SJSA1 (cell line): ENCODE results near the gene DMXL1. TPM values are rescaled to one million over a fixed set of nuclear protein-coding genes. Genes with fewer than 3 reads are reported as not detected.

ENCODE experiments used
- DNase-seq, 2 experiments: peaks; one replicate each; pipeline ENCODE4 v3.0.0-alpha.2; 2015 to 2020; ENCODE audit warnings: low spot score in 2 of 2, low read depth in 1 of 2
- H3K27ac ChIP-seq: fragments of 250-450 bp; sonication (Bioruptor Pico); 2 replicates; pipeline ENCODE4 v1.5.1; 2020; ENCODE audit warnings: mild to moderate bottlenecking, moderate library complexity
- H3K27me3 ChIP-seq: fragments of 250-450 bp; sonication (Bioruptor Pico); replicated peaks from 2 replicates; pipeline ENCODE4 v1.5.1; 2020; ENCODE audit warnings: mild to moderate bottlenecking, moderate library complexity
- H3K36me3 ChIP-seq: fragments of 250-450 bp; sonication (Bioruptor Pico); 2 replicates; pipeline ENCODE4 v1.5.1; 2020; ENCODE audit warnings: mild to moderate bottlenecking
- H3K4me1 ChIP-seq: fragments of 250-450 bp; sonication (Bioruptor Pico); replicated peaks from 2 replicates; pipeline ENCODE4 v1.6.1; 2021; ENCODE audit warnings: mild to moderate bottlenecking
- H3K4me3 ChIP-seq: fragments of 250-450 bp; sonication (Bioruptor Pico); 2 replicates; pipeline ENCODE4 v1.5.1; 2020; ENCODE audit warnings: mild to moderate bottlenecking
- H3K9me3 ChIP-seq: fragments of 250-450 bp; sonication (Bioruptor Pico); replicated peaks from 2 replicates; pipeline ENCODE4 v1.5.1; 2020; ENCODE audit warnings: mild to moderate bottlenecking
- total RNA-seq: library from RNA; depleted of rRNA; stranded (reverse); fragments of >200 nt; shearing (Covaris generic); gene quantifications from 2 replicates; pipeline ENCODE4 v1.2.3, GENCODE V29; 2014

Gene DMXL1
- total RNA-seq, 1 experiment from 2014 or later = 25.8 TPM

DNA sequence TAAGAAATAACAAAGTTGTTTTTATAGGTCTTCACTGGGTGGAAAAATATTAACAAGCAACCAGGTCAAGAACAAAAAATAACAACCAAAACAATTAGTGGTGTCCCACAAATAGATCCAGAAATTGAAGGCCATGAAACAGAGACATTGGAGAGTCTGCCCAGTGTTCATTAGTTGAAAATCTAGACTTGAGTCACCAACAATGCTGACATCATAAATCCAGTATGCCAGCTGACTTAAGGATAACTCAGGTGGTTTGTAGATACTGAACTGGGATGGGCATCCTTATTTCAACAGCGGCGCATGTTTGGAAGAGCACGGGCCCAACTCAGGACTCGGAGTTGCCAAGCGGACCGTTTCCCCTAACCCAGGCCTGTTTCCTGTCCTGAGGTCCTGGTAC is 204.3 kb downstream of the DMXL1 start:
- Histone ChIP-seq H3K9me3 (no peaks in the 10 kb centered on the region), H3K27me3 (no peaks in the 10 kb centered on the region), H3K4me1 (peaks cover 9% of the 10 kb centered on the region), H3K27ac (no peak overlapping the region), H3K36me3 (no peaks in the 10 kb centered on the region), H3K4me3 (no peak overlapping the region)
- no peak for DNase-seq

DNA sequence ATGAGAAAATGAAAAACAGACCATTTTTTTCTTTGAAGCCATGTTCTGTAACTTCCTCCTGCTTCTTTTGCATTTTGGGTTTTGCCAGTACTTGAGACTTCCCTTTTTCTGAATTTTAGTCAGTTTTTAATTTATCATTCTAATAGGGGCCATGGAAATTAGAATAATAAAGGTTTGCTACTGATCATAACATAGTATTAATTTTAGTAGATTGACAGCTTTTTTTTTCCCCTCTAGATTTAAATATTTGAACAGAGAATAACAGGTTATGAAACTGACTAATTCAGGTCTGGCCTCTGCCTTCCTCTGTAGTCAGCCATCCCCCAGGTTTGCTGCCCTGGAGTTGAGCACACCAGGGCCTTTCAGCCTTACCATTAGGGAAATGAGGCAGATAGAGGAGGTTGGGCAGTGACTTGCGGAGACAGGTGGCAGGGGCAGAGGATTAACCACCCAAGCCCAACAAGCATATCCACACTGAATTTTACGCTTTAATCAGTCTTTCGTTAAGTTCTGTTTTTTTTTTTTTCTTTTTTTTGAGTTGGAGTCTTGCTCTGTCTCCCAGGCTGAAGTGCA is 204.8 kb downstream of the DMXL1 start:
- Histone ChIP-seq H3K4me3 (no peak overlapping the region), H3K27ac (no peak overlapping the region), H3K36me3 (no peaks in the 10 kb centered on the region), H3K4me1 (peaks cover 9% of the 10 kb centered on the region), H3K27me3 (no peaks in the 10 kb centered on the region), H3K9me3 (no peaks in the 10 kb centered on the region)
- no peak for DNase-seq

DNA sequence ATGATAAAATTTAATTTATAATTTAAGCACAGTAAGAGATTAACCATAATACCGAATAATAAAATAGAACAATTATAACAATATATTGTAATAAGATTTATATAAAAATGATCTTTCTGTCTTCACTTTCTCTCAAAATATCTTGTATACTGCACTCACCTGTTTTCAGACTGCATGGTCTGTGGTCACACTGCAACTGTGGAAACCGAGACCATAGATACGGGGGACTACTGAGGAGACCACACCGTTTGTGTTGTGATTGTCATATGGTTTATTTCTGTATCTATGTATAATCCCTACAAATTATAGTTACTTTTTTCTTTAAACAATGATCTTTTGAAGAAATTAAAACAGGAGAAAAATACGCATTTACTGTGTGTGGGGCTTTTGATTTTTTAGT is 206.1 kb downstream of the DMXL1 start:
- H3K4me1 ChIP-seq = peaks cover 9% of the 10 kb centered on the region
- no peak overlapping the region for H3K4me3 ChIP-seq
- H3K27ac ChIP-seq = no peak overlapping the region

DNA sequence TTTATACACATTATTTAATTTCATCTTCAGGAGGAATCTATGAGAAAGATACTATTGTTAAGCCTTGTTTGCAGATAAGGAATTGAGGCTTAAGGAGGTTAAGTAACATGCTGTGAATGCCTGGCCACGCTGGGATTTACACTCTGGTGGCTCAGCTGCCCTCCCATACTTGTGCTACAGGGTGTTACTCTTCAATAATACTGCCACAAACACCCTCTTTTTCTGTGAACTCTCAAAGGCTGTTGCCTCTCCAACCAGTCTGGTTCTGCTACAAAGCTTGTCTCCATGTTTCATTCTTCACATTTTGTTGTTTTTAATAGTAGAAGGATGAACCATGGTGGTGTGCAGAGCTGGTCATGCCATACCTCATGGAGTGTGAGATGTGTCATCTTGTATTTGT is 208.2 kb downstream of the DMXL1 start:
- peaks cover 7% of the 10 kb centered on the region; the same call in 1 of the 2 replicates for H3K4me1 ChIP-seq
- no peaks in the 10 kb centered on the region for H3K27me3 ChIP-seq
- no peaks in the 10 kb centered on the region for H3K36me3 ChIP-seq
- H3K4me3 ChIP-seq = no peak overlapping the region
- no peak for DNase-seq
- H3K27ac ChIP-seq = no peak overlapping the region
- H3K9me3 ChIP-seq = no peaks in the 10 kb centered on the region

More for the DNA sequence above, 206.1 kb downstream of the DMXL1 start:
- DNase-seq = no peak
- no peaks in the 10 kb centered on the region for H3K36me3 ChIP-seq
- H3K27me3 ChIP-seq = no peaks in the 10 kb centered on the region
- H3K9me3 ChIP-seq = no peaks in the 10 kb centered on the region

DNA sequence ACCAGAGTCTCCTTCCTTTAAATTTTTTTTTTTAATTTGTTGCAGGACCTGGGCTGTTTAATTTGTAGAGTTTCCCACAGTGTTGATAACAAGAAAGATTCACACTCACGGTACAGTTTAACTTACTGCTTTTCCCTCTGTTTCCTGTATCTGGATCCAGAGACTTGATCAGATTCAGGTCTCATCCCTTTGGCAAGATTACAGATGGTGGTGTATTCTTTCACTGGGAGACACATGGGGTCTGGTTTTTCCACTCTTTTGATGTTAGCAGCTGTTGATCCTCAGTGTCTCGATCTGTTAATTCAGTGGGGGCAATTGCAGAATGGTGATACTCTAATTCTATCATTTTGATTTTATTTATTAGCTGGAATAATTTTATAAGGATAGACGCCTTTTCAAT is 209.5 kb downstream of the DMXL1 start:
- no peaks in the 10 kb centered on the region for H3K36me3 ChIP-seq
- no peaks in the 10 kb centered on the region for H3K4me1 ChIP-seq
- no peak overlapping the region for H3K27ac ChIP-seq
- H3K9me3 ChIP-seq = no peaks in the 10 kb centered on the region
- DNase-seq = no peak
- no peak overlapping the region for H3K4me3 ChIP-seq
- H3K27me3 ChIP-seq = no peaks in the 10 kb centered on the region

DNA sequence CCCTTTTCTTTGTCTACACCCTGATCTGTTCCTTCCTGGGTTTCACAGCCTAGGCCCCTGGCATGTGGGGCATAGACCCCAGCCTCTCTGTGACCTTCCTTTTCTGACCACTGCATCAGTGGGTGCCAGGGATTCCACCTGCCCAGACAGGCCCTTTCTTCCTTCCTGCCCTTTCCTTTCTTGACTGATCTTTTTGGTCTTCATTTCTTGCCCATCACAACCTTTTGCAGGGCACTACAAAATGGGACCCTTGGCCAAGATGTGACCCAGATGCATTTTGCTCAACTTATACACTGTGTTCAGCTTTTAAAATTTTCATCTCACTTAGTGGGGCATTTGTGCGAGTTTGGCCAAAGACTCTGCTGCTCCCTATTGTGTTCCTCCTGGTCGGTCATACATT is 211.7 kb downstream of the DMXL1 start:
- DNase-seq = no peak
- Histone ChIP-seq H3K9me3 (no peaks in the 10 kb centered on the region), H3K36me3 (no peaks in the 10 kb centered on the region), H3K4me3 (no peak overlapping the region), H3K27ac (no peak overlapping the region), H3K27me3 (no peaks in the 10 kb centered on the region), H3K4me1 (peaks cover 4% of the 10 kb centered on the region)

DNA sequence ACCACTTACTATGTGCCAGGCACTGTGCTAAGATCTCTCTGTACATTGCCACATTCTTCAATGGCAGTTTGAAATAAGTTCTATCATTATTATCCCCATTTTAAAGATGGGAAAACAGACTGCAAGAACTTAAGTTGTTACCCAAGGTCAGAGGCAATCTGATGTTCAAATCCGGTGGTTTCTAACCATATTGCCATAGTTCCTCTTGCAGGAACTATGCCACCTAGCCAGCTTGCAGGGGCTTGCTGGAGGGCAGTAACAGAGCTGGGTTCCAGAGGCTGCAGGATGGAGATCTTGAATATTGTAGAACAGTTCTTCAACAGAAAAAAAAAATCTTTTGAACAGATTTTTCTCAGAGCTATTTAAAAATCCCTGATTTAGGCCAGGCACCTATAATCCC is 213.1 kb downstream of the DMXL1 start:
- Histone ChIP-seq H3K36me3 (no peaks in the 10 kb centered on the region), H3K4me1 (peaks cover 18% of the 10 kb centered on the region), H3K9me3 (no peaks in the 10 kb centered on the region), H3K4me3 (no peak overlapping the region), H3K27ac (no peak overlapping the region), H3K27me3 (no peaks in the 10 kb centered on the region)
- DNase-seq = no peak

DNA sequence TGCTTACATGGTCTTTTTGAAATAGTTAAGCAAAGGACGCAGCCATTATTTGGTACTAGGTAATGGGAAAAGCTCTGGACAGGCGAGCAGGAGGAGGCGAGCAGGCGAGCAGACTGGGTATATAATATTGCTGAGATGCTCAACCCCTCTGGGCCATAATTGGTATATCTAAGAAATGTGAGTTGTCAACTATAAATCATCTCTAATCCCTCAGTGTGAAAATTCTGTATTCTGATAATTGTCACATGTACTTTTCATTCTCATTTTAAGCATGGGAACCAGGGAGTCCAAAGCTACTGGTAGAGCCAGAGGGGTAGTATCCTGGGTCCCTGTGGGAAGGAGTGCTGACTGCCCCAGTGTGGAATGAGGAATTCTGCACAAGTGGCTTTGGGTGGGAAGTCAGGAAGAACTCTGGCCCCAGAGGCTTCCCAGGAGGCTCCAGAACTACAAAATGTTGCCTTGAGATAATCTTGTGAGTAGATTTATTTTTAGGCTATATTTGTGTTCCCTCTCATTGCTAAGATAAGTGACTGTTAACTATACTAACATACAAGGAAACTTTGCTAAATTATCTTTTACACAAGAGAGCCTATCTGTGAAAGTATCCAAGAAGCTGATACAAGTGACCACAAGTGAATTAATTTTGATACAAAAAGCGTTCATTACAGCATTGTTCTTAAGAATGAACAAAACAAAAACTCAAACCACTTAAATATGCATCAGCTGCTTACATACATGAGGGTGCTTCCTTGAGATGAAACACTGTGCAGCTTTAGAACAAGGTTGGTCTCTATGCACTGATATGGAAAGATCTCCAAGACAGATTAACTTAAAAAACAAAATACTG is 214.4 kb downstream of the DMXL1 start:
- Histone ChIP-seq H3K4me1 (peaks cover 18% of the 10 kb centered on the region), H3K36me3 (no peaks in the 10 kb centered on the region), H3K27me3 (no peaks in the 10 kb centered on the region), H3K9me3 (no peaks in the 10 kb centered on the region), H3K27ac (no peak overlapping the region), H3K4me3 (no peak overlapping the region)
- DNase-seq = no peak

DNA sequence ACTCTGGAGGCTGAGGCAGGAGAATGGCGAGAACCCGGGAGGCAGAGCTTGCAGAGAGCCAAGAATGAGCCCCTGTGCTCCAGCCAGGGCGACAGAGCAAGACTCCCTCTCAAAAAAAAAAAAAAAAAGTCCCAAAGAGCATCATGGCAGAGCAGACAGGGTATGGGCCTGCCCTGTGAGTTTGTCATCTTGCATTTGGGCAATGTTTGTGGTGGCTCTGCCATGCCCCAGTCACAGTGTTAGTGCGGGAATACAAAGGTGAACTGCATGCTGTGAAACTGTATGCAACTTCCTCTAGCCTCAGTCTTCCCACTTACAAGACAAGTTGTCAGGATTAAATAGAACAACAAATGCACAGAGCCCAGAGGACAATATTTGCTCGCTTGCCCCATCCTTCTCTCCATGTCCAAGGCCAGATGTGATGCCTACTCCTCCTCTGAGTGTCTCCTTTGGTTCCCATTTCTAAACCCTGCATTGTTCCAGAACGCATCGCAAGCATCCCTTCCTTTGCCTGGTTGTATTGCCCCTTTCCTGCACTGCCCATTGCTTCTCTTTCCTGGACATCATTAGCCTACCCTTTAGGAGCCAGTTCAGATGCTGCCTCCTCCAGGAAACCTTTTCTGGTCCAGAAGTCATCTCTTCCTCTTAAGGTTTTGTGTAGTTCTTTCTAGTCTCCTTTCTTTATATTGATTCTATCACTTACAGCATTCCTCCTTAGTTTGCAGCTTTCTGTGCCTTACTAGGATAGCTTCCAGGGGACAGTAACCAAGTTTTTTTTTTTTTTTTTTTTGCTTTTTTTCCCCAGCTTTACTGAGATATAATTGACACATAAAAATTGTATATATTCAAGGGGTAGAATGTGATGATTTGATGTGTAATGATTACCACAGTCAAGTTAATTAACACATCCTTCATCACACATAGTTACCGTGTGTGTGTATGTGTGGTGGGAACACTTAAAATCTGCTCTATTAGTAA is 215.9 kb downstream of the DMXL1 start:
- Histone ChIP-seq H3K36me3 (no peaks in the 10 kb centered on the region), H3K4me1 (peaks cover 18% of the 10 kb centered on the region), H3K4me3 (no peak overlapping the region), H3K27me3 (no peaks in the 10 kb centered on the region), H3K27ac (no peak overlapping the region), H3K9me3 (no peaks in the 10 kb centered on the region)
- DNase-seq = no peak

DNA sequence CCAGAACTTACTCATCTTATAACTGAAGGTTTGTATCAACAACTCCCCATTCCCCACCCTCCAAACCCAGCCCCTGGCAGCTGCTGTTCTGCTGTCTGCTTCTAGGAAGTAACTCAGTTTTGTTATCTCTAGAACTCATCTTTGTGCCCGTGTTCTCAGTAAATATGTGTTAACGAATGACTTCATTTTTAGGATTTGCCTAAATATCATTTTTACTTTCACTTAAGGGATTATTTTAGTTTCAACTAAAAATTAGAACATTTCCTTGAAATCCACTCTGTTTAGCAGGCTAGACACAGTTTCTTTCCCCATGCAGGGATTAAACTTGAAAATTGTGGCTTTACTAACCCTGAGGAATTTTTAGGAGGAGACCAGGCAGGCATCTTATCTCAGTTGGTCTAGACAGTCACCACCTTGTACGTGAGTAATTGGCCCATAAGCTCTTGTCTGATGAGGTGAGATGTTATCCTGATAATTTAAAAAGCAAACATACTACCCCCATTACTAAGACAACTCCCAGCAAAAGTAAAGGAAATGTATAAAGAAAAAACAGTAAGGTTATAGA is 216.7 kb downstream of the DMXL1 start:
- peaks cover 18% of the 10 kb centered on the region for H3K4me1 ChIP-seq
- H3K27me3 ChIP-seq = no peaks in the 10 kb centered on the region
- H3K27ac ChIP-seq = no peak overlapping the region
- H3K36me3 ChIP-seq = no peaks in the 10 kb centered on the region
- DNase-seq = no peak
- H3K9me3 ChIP-seq = no peaks in the 10 kb centered on the region
- no peak overlapping the region for H3K4me3 ChIP-seq

DNA sequence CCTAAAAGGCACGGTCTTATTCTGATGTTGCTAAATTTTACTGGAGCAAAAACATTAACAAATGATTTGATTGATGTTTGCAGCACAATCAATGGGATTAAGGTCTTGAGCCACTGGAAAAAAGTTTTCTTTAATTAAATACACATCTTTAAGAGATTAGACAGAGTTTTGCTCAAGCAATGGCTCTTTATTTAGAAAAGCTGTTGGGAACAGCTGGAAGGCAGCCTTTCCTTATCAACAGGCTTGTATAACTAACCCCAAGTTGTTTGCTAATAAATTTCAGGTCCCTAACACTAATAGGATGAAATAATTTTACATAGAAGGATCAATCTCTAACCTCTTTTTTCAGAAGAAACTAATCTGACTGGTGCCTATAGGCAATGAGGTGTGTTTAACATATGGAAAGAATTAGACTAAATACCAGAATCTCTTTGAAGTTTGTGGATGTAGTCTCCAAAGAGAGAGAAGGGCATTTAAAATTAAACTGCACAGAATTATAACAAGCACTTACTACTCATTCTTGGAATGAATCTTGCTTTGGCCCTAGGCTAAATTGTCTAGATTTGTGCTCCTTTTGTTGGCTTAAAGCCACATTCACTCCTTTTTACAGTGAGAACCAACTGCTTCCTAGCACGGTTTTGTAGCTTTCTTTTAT is 217.6 kb downstream of the DMXL1 start:
- H3K36me3 ChIP-seq = no peaks in the 10 kb centered on the region
- no peaks in the 10 kb centered on the region for H3K9me3 ChIP-seq
- no peak overlapping the region for H3K4me3 ChIP-seq
- peaks cover 18% of the 10 kb centered on the region for H3K4me1 ChIP-seq
- no peaks in the 10 kb centered on the region for H3K27me3 ChIP-seq
- DNase-seq = peak in 1 of 2 experiments; percentile 32
- H3K27ac ChIP-seq = no peak overlapping the region

DNA sequence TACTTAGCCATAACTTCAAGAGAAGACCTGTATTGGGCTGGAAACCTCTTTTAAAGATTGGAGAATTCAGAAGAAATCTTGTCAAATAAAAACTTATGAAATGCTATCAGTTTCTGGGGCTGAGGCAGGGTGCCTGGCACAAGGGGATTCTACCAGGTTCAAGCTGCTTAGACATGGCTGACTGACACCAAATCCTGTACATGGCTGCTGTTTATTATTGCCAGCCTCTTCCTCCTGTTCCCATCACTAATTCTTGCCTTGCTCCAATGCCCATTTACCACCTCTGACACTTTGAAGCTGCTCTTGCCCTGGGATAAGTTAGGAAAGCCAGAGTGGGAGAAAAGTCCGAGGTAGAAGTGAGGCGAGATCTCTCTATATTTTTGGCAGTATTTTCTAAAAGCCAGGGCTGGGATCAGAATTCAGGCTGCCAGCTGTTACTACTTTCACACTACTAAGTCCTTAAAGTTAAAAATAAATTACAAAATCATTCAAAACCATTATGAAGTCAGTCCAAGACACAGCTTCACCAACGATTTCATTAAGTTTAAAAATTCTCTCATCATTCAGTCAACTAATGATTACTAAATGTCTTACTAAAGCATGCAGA is 218.7 kb downstream of the DMXL1 start:
- DNase-seq = no peak
- no peaks in the 10 kb centered on the region for H3K27me3 ChIP-seq
- no peaks in the 10 kb centered on the region for H3K9me3 ChIP-seq
- no peak overlapping the region for H3K27ac ChIP-seq
- no peaks in the 10 kb centered on the region for H3K36me3 ChIP-seq
- no peak overlapping the region for H3K4me3 ChIP-seq
- peaks cover 18% of the 10 kb centered on the region for H3K4me1 ChIP-seq

DNA sequence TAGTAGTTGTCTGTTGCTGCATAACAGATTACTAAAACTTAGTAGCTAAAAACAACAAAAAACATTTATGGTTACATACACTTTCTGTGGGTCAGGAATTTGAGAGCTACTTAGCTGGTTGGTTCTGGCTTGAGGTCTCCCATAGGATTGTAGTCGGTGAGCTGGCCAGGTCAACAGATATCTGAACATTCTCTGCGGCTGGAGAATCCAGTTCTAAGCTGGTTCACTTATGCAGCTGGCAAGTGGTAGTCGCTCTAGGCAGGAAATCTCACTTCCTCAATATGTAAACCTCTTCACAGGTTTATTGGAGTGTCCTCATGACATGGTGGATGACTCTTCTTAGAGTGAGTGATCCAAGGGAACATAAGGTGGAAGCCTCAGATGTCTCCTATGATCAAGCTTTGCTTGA is 219.3 kb downstream of the DMXL1 start:
- Histone ChIP-seq H3K4me3 (no peak overlapping the region), H3K27ac (no peak overlapping the region), H3K4me1 (peaks cover 18% of the 10 kb centered on the region), H3K36me3 (no peaks in the 10 kb centered on the region), H3K9me3 (no peaks in the 10 kb centered on the region), H3K27me3 (no peaks in the 10 kb centered on the region)
- DNase-seq = no peak
